Stimulated activated naive CD4-positive, alpha-beta T cell treated with Interleukin-2 at 50 U/mL for 16 hours (primary cell): ENCODE measurements around the gene WDR27.
"Not testable (repeated sequence)": the region's sequence is repeated elsewhere in the genome, so short reads cannot be mapped to it uniquely, and the experiment has no call there.

Experiments used
- DNase-seq: peaks from one replicate; lab custom pipeline; 2025; lab: John Stamatoyannopoulos, UW

The WDR27 gene

DNA sequence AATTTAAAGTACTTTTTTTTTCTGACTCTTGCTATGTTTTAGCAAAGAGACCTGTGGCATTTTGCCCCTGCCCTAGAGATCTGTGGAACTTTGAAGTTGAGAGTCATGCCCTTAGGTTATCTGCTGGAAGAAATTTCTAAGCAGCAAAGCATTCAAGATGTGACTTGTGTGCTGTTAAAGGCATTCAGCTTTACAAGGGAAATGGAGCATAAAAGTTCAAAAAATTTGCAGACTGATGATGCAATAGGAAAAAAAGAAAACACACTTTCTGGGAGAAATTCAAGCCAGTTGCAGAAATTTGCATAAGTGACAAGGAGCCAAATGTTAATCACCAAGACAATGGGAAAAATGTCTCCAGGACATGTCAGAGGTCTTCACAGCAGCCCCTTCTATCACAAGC, 267.3 kb downstream of the WDR27 start:
- not testable (repeated sequence) for DNase-seq

- no peak for DNase-seq
Observed at GRCh38 chr6:169429001-169429400, 272.8 kb downstream of the WDR27 start.

- no peak for DNase-seq
Observed at GRCh38 chr6:169428532-169428931, 273.3 kb downstream of the WDR27 start.

DNA sequence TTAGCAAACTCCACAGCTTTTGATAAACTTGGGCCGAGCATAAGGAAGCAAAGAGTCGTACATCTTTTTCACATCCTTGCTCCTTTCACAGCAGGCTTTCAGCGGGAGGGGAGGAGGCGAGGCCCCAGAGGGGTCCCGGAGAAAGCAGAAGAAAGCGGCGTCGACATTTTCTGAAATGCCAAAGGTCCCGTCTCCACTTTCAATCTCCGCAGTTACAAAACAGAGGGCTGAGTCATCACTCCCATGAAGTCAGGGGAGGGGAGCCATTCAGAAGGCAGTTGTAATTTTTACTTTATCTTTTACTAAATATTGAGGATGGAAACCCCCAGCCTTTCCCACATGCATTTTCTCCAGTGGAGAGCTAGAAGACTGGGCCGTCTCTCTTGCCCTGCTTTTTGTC, 274.0 kb downstream of the WDR27 start:
- DNase-seq, result no peak

DNA sequence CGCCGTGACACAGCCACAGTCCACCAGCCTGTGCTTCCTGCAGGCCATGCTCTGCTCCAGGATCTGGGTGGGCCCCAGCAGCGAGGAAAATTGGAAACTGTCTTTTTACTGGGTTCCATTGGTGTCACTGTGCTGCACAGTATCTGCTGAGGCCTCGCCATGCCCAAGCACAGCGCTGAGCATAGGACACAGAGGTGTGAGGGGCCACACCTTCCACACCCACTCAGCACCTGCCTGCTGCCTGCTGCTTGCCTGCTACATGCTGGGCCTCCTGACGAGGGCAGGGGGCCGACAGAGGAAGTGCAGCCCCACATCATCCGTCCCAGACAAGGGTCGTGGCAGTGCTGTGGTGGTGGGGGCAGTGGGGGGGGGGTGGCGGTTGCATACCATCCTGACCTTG, 275.2 kb downstream of the WDR27 start:
- DNase-seq, result no peak

GRCh38 chr6:169425628-169426370, 276.0 kb downstream of the WDR27 start:
- DNase-seq, result no peak

GRCh38 chr6:169424821-169425240, 277.0 kb downstream of the WDR27 start:
- no peak for DNase-seq

DNA sequence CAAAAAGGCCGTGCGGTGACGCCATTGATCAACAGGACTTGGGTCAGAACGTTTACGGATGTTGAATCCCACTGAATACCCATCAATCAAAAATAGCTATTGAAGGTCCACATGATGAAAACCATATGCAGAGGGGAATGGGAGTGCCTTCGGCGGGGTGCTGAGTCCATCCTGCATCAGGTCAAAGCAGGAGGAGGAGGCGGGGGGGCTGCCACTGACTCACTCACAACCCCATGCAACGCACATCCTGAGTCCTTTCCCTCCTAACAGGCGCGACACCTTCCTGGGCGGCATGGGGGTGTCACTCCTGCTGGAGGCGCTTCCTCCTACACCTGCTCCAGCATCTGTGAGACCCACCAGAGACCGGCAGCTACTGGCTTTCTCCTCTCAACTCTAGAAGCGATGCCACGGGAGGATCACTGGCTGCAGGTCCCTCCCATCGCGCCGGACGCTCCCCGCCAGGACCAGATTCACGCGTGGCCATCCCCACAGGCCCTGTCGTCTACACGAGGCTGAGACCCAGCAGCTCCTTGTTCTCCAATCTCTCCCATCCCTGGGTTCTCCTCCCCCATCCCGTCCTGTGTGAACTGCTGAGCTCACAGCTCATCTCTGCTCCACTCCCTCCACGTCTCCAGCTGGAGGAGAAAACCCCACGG, 277.6 kb downstream of the WDR27 start:
- DNase-seq, result no peak

DNA sequence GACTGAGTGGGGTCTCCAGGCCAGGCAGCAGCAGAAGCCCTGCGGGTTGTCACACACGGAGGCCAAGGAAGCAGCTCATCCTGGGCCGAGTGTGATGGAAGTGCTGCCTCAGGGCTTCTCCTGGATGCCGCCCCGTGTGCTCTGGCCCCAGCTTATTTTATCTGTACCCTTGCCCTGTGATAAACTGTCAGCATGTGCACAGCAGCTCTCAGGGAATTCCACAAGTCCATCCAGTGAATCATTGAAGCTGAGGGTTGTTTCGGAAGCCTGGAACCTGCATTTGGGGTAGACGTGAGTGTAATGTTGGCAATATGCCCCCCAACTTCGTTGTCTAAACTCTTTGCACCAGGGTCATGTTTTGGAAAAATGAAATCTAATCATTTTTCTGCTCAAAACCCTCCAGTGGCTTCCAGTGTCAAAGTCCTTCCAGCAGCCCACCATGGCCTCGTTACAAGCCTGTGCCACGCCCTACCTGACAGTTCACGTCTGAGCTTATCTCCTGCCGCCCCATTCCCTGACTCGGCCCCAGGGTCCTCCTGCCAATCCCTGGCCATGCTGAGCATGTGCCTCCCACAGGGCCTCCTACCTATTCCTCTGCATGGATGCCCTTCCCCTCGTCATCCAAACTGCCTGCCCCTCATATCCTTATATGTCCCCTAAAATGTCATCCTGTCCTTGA, 280.1 kb downstream of the WDR27 start:
- no peak for DNase-seq

GRCh38 chr6:169420912-169421543, 280.8 kb downstream of the WDR27 start:
- DNase-seq, result no peak

GRCh38 chr6:169417101-169417500, 284.7 kb downstream of the WDR27 start:
- no peak for DNase-seq

GRCh38 chr6:169416249-169416648, 285.6 kb downstream of the WDR27 start:
- no peak for DNase-seq

- no peak for DNase-seq
Observed at GRCh38 chr6:169415179-169415578, 286.6 kb downstream of the WDR27 start.

DNA sequence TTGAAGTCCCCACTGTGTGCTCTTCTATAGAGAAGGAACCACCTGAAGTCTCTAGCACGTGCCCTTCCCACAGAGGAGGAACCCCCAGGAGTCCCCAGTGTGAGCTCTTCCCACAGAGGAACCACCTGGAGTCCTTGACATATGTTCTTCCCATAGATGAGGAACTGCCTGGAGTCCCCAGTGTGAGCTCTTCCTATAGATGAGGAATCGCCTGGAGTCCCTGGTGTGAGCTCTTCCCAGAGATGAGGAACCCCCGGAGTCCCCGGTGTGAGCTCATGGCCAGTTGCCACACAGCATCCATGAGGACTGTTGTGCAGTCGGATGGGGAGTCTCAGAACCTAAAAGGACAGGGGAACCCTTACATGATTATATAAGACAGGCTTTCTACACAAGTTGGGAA, 290.1 kb downstream of the WDR27 start:
- no peak for DNase-seq

GRCh38 chr6:169411296-169411695, 290.5 kb downstream of the WDR27 start:
- no peak for DNase-seq

GRCh38 chr6:169409742-169410312, 292.0 kb downstream of the WDR27 start:
- DNase-seq, result no peak

GRCh38 chr6:169407325-169407724, 294.5 kb downstream of the WDR27 start:
- DNase-seq, result no peak
